GM15510 (cell line): ENCODE measurements around the gene C21orf58.

Experiments
- POLR2A ChIP-seq: IDR thresholded peaks from 3 replicates; pipeline ENCODE4 v1.6.1; 2011; ENCODE audit warnings: borderline replicate concordance; ENCODE audit not compliant: insufficient read length; ENCODE audit errors: extremely low read depth

The C21orf58 gene

DNA sequence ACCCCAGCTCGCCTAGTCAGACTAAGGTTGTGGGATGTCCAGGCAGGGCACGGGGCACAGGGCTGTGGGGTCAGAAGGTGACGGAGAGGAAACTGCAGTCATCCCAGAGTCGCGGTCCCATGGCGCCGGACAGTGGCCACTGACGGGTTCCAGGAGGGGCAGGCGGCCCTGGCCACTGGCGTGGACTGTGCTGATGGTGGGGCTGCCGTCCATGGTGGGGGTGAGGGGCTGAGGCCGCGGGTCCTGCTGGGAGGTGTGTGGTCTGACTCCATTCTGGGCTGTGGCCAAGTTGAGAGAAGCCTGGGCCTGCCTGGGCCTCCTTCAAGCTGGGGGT, 32.3 kb upstream of the C21orf58 start:
- TF ChIP-seq POLR2A = no peak

DNA sequence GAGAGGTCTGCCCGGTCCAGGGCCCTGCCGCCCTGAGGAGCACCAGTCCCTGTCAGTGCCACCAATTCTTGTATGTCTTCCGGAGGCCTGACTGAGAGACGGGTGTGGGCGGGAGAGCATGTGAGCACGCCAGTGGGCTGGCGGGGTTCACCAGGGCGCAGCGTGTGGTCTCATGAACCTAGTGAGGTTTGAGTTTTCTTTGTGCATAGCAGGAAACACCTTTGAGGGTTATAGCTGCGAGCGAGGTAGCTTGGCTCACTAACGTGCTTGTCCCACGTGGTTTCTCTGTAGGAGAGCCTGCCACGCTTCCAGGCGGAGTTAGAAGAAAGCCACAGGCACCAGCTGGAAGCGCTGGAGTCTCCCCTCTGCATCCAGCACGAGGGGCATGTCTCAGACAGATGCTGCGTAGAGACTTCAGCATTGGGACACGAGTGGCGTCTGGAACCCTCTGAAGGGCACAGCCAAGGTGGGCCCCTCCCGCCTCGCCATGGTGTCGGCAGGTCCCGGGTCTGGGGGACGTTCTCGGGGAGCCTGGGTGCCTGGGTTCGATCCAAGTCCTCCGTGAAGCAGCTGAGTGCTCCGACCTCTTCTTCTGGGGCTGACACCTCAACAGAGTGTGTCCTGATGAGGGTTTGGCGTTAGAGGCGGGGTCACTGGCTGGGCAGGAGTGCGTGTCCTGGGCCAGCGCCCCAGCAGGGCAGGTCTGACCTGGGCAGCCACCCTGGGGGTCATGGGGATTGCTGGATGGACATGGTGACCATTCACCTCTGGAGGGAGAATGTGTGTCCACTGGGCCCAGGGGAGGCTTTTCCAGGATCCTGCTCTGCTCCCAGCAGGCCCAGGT, 31.7 kb upstream of the C21orf58 start:
- TF ChIP-seq POLR2A = no peak

DNA sequence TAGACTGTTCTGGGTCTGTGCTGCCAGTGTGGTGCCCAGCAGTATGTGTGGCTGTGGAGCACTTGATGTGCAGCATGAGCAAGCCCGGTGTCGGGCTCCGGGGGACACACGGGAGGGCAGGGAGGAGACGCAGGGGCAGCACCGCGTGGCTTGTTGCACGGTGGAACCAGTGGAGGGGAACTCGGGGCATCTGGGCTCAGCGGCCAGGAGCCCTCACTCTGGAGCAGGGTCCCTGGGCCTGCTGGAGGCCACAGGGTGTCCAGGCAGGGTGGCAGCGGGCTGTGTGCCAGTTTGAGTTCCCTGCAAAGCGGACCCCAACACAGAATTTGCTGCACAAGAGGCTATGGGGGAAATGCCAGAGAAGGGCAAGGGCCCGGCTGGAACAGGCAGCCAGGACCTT, 30.8 kb upstream of the C21orf58 start:
- TF ChIP-seq POLR2A = no peak

DNA sequence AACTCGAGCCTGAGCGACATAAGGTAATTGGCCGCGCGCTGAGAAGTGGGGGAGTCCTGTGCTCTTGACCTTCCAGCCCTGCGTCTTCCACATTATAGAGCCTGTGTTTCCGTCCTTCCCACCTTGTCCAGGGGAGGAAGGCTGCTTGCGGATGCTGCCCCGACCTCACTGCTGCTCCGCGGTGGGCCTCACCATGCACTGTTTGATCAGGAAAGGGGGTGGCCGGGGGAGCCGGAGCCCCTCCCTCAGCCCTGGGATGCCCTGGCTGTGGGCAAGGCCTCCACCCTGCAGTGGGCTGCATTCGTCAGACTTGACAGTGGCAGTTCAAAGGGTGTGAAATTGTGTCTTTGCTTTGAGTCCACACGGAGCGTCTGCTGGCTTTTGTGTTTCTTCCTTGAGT, 30.4 kb upstream of the C21orf58 start:
- TF ChIP-seq POLR2A = no peak

DNA sequence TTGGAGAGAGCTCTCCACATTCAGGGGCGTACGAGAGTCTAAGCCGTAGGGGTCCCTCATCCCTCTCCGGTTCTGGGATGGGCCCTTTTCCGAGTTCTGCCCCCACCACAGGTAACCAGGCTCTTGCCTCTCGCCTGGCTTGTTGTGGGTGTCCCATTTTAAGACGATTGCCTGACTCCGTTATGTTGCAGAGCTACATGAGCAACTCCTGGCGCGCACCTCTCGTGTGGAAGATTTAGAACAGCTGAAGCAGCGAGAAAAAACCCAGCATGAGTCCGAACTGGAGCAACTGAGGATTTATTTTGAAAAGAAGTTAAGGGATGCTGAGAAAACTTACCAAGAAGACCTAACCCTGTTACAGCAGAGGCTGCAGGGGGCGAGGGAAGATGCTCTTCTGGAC, 29.2 kb upstream of the C21orf58 start:
- TF ChIP-seq POLR2A = no peak

DNA sequence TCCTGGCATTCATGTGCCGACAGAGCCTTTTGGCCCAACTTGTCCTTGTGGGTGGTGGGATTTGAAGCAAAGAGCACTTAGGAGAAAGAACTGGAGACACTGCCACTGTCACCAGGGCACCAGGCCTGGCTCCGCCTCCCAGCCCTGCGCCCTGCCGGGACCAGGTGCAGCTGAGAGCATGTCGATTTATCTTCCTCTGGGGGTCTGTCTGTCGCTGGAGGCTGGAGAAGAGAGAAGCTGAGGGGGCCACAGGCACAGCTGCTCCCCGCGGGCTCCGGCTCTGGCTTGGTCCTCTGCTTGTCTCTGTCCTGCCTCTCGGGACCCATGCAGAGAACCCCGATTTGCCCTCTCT, 28.5 kb upstream of the C21orf58 start:
- no peak for TF ChIP-seq POLR2A

DNA sequence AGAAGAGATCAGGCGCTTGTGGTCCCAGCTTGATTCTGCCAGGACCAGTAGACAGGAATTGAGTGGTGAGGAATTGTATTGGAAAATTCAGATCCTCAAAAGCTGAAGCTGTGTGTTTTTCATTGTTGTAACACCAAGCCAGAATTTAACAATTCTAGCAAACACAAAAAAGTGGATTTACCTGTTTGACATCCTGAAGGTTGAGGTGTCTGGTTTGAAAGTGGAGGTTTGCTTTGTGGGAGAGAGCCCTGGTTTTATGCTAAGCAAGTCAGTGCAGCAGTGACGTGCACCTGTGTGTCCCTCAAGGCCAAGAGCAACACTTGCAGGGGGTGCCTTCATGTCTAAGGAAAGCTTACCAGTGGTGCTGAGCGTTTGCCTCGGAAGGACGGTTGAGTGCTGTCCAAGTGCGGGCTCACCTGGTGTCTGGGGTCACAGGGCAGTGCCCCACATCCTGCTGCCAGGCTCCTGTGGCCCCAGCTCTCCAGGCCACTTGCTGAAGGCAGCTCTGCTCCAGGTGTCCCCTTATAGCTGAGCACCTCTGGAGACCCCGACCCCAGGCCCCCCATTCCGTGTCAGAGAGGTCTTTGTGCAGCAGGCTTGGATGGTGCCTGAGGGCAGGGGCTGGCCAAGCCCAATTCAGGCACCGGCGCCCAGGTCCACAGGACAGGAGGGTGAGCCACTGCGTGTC, 27.9 kb upstream of the C21orf58 start:
- TF ChIP-seq POLR2A = no peak

DNA sequence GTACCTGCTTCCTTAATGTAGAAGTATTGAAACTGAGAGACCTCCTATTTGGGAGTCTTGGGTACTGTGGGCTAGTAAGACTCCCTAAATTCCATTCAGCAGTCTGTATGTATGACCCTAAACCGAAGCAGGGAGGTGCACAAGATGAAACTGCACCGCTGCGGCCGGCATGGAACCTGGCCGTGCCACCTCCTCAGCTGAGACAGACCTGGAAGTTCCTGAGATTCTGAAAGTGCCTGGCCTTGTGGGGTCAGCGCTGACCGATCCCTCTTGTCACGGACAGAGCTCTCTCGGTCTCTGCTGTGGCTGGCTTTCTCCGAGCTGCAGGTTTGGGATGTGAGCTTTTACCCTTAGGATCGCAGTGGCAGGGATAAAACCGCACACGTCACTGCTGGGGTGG, 27.3 kb upstream of the C21orf58 start:
- TF ChIP-seq POLR2A = no peak

DNA sequence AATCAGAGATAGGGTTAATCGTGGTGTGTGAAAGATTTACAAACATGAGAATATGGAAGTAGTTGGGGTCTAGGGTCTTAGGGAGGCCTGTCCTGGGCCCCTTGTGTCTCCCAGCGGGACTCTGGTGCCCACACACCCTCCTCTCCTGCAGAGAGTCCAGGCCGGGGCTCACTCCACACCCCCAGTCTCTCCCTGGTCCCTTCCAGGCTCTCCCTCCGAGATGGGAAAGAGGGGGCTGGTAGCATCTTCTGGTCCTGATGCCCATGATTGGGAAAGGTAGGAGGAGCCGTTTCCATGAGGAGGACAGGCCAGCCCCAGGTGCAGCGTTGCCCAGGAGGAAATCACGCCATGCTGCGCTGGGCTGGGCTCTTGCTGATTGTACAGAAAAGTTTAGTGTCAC, 26.9 kb upstream of the C21orf58 start:
- no peak for TF ChIP-seq POLR2A

DNA sequence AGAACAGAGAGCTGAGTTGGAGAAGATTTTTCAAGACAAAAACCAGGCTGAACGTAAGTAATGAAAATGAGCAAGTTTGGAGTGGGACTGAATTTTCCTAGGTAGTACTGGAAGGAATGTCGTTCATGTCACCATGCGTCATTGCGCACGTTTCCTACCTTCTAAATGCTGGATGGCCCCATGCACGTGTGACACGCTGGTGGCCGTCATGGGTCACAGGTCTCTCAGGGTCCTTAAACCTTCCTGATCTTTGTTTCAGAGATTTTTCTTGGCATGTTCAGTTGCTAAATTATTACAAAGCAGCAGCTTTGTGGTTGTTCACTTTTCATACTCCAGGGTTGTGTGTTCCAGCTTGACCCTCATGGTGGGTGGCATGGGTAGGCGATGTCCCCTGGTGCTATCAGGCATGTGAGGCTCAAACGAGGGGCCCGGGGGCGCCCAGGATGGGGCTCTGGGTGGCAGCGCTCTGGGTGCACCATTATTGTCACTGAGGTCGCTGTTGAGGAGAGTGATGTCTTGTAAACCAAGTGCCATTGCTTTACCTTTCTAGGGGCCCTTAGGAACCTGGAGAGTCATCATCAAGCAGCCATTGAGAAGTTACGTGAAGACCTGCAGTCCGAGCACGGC, 25.6 kb upstream of the C21orf58 start:
- no peak for TF ChIP-seq POLR2A

DNA sequence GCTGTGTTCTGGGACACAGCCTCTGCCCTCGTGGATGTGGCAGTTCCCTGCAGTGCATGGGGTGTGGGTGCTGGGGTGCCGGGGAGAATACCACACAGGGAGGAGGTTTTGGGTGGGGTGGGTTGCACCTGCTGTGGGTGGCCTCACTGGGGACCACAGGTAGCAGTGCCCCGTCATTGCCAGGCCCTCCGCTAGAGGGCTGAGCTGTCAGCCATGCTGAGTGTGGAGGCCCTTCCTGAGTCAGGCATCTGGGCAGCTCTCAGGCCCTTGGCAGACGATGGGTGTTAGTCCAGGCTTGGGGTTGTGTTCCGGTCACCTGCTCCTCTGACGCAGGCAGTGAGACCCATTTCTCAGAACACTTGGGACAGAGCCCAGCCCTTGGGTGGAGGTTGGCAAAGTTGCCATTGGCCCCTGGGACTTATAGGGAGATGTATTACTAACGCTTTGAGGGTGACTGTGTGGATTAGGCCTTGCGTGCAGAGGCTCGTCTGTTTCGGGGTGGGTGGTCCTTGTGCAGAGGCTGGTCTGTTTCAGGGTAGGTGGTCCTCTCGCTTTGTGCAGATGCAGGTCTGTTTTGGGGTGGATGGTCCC, 24.2 kb upstream of the C21orf58 start:
- no peak for TF ChIP-seq POLR2A

DNA sequence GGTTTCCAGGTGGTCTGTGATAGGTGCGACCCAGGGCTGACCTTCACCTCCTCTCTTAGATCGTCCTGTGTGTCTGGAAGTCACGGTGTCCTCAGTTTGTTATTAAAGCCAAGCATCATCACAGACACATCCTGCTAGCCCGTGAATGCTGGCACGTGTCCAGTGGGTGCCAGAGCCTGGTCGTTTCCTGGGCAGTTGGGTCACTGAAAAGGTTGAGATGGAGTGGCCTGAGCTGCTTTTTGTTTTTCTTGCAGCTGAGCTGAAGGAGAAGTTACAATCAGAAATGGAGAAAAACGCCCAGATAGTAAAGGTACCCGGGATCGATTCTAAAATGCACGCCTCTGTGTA, 23.5 kb upstream of the C21orf58 start:
- TF ChIP-seq POLR2A = no peak

DNA sequence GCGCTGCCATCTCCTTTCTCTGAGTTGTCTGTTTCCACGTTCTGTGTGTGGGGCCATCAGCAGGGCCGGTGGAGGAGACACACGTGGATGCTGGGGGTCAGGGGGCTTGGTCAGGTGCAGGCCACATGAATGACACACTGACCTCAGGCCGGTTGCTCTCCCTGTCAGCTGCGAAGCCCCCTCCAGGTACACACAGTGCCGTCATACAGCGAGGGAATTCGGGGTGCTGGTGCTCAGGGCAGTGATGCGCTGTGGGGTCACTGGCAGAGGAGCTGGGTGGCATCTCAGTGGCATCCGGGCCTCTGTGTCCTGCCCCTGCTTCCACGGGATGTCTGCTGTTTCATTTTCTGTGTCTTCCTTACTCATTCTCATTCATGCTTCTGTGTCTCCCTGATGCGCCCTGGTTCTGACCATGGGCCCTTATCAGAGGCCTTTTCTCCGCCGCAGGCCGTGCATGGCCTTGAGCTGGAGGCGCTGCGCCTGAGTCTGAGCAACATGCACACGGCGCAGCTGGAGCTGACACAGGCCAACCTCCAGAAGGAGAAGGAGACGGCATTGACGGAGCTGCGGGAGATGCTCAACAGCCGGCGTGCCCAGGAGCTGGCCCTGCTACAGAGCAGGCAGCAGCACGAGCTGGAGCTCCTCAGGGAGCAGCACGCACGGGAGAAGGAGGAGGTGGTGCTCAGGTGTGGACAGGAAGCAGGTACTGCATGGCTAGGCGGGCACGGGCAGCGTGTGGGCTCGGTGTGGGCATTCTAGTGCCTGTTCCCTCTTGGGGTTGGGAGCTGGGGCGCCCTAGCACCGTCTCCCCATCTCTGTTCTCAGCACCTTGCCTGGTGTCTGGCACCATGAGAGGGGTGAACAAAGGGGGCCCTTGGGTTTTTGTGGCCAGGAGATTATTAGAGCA, 22.9 kb upstream of the C21orf58 start:
- TF ChIP-seq POLR2A = no peak

DNA sequence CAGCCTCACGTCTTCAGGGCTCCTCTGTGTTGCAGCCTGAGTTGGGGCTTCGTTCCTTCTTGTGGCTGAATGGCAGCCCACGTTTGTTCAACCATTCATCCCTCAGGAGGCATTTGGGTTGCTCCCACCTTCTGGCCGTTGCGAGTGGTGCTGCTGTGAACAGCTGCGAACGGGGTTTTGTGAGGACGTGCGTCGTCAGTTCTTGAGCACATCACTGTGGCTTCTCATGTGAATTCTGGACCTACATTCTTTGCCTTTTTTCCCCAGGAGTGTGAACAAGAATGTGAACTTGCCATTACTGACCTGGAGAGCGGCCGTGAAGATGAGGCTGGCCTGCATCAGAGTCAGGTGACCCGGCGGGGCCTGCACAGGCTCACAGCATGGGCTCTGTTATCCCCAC, 22.2 kb upstream of the C21orf58 start:
- no peak for TF ChIP-seq POLR2A
